NT2/D1 (cell line): ENCODE measurements around the gene CFAP20DC.

Experiments
- SUZ12 ChIP-seq: IDR thresholded peaks from 2 replicates; pipeline ENCODE4 v1.6.1; 2011; ENCODE audit not compliant: insufficient read length, insufficient read depth; ENCODE audit errors: extremely low read depth
- ZNF274 ChIP-seq: IDR thresholded peaks from 2 replicates; pipeline ENCODE4 v1.6.1; 2011; ENCODE audit warnings: mild to moderate bottlenecking, low read depth, low read length

GRCh38 chr3:58708116-58708791 lies 341.6 kb downstream of the CFAP20DC start:
- TF ChIP-seq ZNF274 (no peak), SUZ12 (no peak)
